Stimulated activated effector memory CD8-positive, alpha-beta T cell treated with anti-CD3 and anti-CD28 coated beads, Interleukin-12 subunit alpha, Interleukin-12 subunit beta, amount 100 ng/mL, for 72 hours (primary cell): ENCODE data around the gene HARS1.
A peak's percentile ranks its signal among the peaks of the same experiment; 100 is the strongest.
"Not testable (repeated sequence)": the region's sequence is repeated elsewhere in the genome, so short reads cannot be mapped to it uniquely, and the experiment has no call there.

Experiments
- ATAC-seq: fragments of 150-1000 bp; cut with Tn5 transposase; 2 replicates; pipeline ENCODE4 v1.10.0; 2021
- DNase-seq, 2 donors: peaks; one replicate each; pipeline ENCODE4 v3.0.0; 2021 to 2022; ENCODE audit warnings: low spot score in 2 of 2
- H3K27ac Mint-ChIP-seq: one replicate; pipeline ENCODE4 v1.8.0; 2022; ENCODE audit warnings: mild to moderate bottlenecking, mixed read lengths
- H3K36me3 Mint-ChIP-seq: one replicate; pipeline ENCODE4 v1.8.0; 2022; ENCODE audit warnings: mild to moderate bottlenecking, mixed read lengths
- H3K4me1 Mint-ChIP-seq: one replicate; pipeline ENCODE4 v1.8.0; 2022; ENCODE audit warnings: mixed read lengths
- H3K4me3 Mint-ChIP-seq: one replicate; pipeline ENCODE4 v1.8.0; 2022; ENCODE audit warnings: mild to moderate bottlenecking, mixed read lengths
- H3K9me3 Mint-ChIP-seq: one replicate; pipeline ENCODE4 v1.8.0; 2022; ENCODE audit warnings: mixed read lengths

HARS1 gene

GRCh38 chr5:140631831-140632365, 59.3 kb downstream of the HARS1 start:
- H3K9me3 Mint-ChIP-seq = no peaks in the 10 kb centered on the region

GRCh38 chr5:140631036-140631417, 60.1 kb downstream of the HARS1 start:
- Mint-ChIP-seq H3K9me3 (no peaks in the 10 kb centered on the region), H3K4me3 (peak overlapping the region; percentile 78), H3K36me3 (no peaks in the 10 kb centered on the region), H3K27ac (no peak overlapping the region), H3K4me1 (peaks cover 37% of the 10 kb centered on the region)
- ATAC-seq = no peak
- no peak for DNase-seq

More at GRCh38 chr5:140631831-140632365, 59.3 kb downstream of the HARS1 start:
- ATAC-seq = peak; percentile 38
- Mint-ChIP-seq H3K27ac (no peak overlapping the region), H3K36me3 (no peaks in the 10 kb centered on the region), H3K4me3 (peak overlapping the region; percentile 78), H3K4me1 (peaks cover 37% of the 10 kb centered on the region)
- DNase-seq = no peak

- no peak overlapping the region for H3K27ac Mint-ChIP-seq
- peak overlapping the region; percentile 78 for H3K4me3 Mint-ChIP-seq
Measured at GRCh38 chr5:140630292-140631035, 60.7 kb downstream of the HARS1 start.

DNA sequence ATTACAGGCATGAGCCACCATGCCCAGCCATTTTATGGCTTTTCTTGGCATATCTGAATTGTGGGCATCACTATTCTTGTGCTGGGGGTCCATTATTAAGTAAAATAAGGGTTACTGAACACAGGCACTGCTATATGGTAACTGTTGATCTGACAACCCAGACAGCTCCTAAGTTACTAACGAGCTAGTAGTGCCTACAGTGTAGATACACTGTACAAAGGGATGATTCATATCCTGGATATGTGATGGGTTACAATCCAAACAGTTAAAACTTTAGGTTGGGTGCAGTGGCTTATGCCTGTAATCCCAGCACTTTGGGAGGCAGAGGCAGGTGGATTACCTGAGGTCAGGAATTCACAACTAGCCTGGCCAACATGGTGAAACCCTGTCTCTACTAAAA, 62.5 kb downstream of the HARS1 start:
- H3K27ac Mint-ChIP-seq = no peak overlapping the region
- H3K9me3 Mint-ChIP-seq = no peaks in the 10 kb centered on the region
- no peak for ATAC-seq
- no peak overlapping the region for H3K4me3 Mint-ChIP-seq
- peaks cover 29% of the 10 kb centered on the region for H3K4me1 Mint-ChIP-seq
- no peaks in the 10 kb centered on the region for H3K36me3 Mint-ChIP-seq
- no peak for DNase-seq

More at GRCh38 chr5:140630292-140631035, 60.7 kb downstream of the HARS1 start:
- ATAC-seq (no peak), DNase-seq (no peak)
- Mint-ChIP-seq H3K4me1 (peaks cover 34% of the 10 kb centered on the region), H3K9me3 (no peaks in the 10 kb centered on the region), H3K36me3 (no peaks in the 10 kb centered on the region)

GRCh38 chr5:140627972-140628371, 63.2 kb downstream of the HARS1 start:
- Mint-ChIP-seq H3K4me3 (no peak overlapping the region), H3K27ac (no peak overlapping the region), H3K36me3 (no peaks in the 10 kb centered on the region), H3K9me3 (no peaks in the 10 kb centered on the region), H3K4me1 (peaks cover 21% of the 10 kb centered on the region)
- no peak for DNase-seq
- no peak for ATAC-seq

- not testable (repeated sequence) for H3K4me3 Mint-ChIP-seq, H3K4me1 Mint-ChIP-seq, ATAC-seq, H3K27ac Mint-ChIP-seq, H3K36me3 Mint-ChIP-seq, DNase-seq, H3K9me3 Mint-ChIP-seq
Measured at GRCh38 chr5:140624886-140625285, 66.3 kb downstream of the HARS1 start.
